GM12891 (cell line): Measurements from ENCODE around the gene DCAF4.

Source experiments
- POLR2A ChIP-seq: IDR thresholded peaks from 2 replicates; pipeline ENCODE4 v1.6.1; 2011; ENCODE audit warnings: low read depth, low read length, control low read depth
- POLR2AphosphoS5 ChIP-seq: IDR thresholded peaks from 2 replicates; pipeline ENCODE4 v1.6.1; 2011; ENCODE audit warnings: low read depth, low read length, control low read depth
- SPI1 ChIP-seq: IDR thresholded peaks from 2 replicates; pipeline ENCODE4 v1.6.1; 2011; ENCODE audit warnings: low read depth, low read length, control low read depth
- TAF1 ChIP-seq: IDR thresholded peaks from 2 replicates; pipeline ENCODE4 v1.6.1; 2011; ENCODE audit warnings: low read depth, low read length, control low read depth

GRCh38 chr14:72882463-72882862 lies 43.8 kb upstream of the DCAF4 start:
- no peak for TF ChIP-seq POLR2A
- no peak for TF ChIP-seq POLR2AphosphoS5
- no peak for TF ChIP-seq TAF1
- no peak for TF ChIP-seq SPI1
